ENCODE measurements around the gene ZNF256. TPM values are rescaled to one million over a fixed set of nuclear protein-coding genes. Genes with fewer than 3 reads are reported as not detected.

ZNF256 gene
- total RNA-seq, 2 experiments from 2014 or later: 5.7 to 9.0 TPM

DNA sequence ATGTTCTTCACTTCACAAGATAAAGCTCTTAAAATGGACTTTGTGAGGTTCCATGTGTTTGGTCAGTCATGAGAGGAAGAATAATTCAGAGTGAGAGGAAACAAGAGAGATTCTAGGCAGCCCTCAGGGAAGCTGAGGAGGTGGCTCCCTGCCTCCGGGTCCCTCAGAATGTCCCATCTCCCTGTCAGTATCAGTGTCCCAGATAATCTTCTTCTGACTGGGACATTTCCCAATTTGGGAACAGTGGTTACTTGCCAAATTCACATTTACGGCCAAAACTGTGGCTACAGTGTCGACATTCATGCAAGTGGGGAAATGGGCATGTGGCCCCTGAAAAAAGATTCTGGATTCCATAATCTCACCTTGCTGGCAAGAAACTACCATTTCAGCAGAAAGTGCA, 40.1 kb downstream of the ZNF256 start:
- Histone ChIP-seq H3K4me2 (ENCODE audit: low read length) (no peak overlapping the region), H2AFZ (ENCODE audit: low read length) (no peak overlapping the region), H4K20me1 (ENCODE audit: insufficient read depth, low read length) (no peaks in the 10 kb centered on the region; the same call in 1 of the 2 replicates), H3K9me3 (ENCODE audit: low read length) (no peaks in the 10 kb centered on the region), H3K4me3 (ENCODE audit: low read depth, low read length, poor library complexity, severe bottlenecking) (no peak overlapping the region), H3K27ac (ENCODE audit: low read depth, low read length, poor library complexity, severe bottlenecking) (no peak overlapping the region), H3K4me1 (ENCODE audit: insufficient read depth, low read length, poor library complexity, severe bottlenecking) (no peaks in the 10 kb centered on the region), H3K36me3 (ENCODE audit: insufficient read depth, low read length) (peaks cover 25% of the 10 kb centered on the region), H3K79me2 (ENCODE audit: insufficient read depth, low read depth, low read length) (no peaks in the 10 kb centered on the region), H3K9me2 (ENCODE audit: insufficient read depth, low read length) (no peaks in the 10 kb centered on the region)
- no TSS peak for BruUV-seq (replicated peaks)
- TF ChIP-seq CTCF (conservative IDR thresholded peaks at IDR 0.05; ENCODE audit: low read length) (no peak), EZH2phosphoT487 (IDR thresholded peaks at IDR 0.05; ENCODE audit: borderline replicate concordance, low read depth, low read length) (no peak)
- CTCF ChIA-PET (ENCODE audit: unreplicated experiment): no interaction called here
- intact Hi-C loops (cut with micrococcal nuclease; ENCODE audit: unreplicated experiment): loop anchor here (10.0 kb wide), 1 partner anchor 803 kb away; no protein-coding TSS in a partner anchor
- POLR2A ChIA-PET: interaction anchor here (1.1 kb wide), 1 partner anchor 89 kb away, joined by 3 read pairs; no protein-coding TSS in a partner anchor
- no peak for DNase-seq (ENCODE audit: low spot score)

- Histone ChIP-seq H3K9me3 (ENCODE audit: low read length) (no peaks in the 10 kb centered on the region), H3K27ac (ENCODE audit: low read depth, low read length, poor library complexity, severe bottlenecking) (no peak overlapping the region), H3K36me3 (ENCODE audit: insufficient read depth, low read length) (peaks cover 16% of the 10 kb centered on the region), H2AFZ (ENCODE audit: low read length) (no peak overlapping the region), H3K4me2 (ENCODE audit: low read length) (no peak overlapping the region), H3K4me1 (ENCODE audit: insufficient read depth, low read length, poor library complexity, severe bottlenecking) (no peaks in the 10 kb centered on the region), H3K79me2 (ENCODE audit: insufficient read depth, low read depth, low read length) (no peaks in the 10 kb centered on the region), H3K9me2 (ENCODE audit: insufficient read depth, low read length) (no peaks in the 10 kb centered on the region), H3K4me3 (ENCODE audit: low read depth, low read length, poor library complexity, severe bottlenecking) (no peak overlapping the region), H4K20me1 (ENCODE audit: insufficient read depth, low read length) (no peaks in the 10 kb centered on the region; the same call in 1 of the 2 replicates)
- BruUV-seq (replicated peaks): no TSS peak
- ChIA-PET CTCF (ENCODE audit: unreplicated experiment) (no interaction called here), POLR2A (no interaction called here)
- TF ChIP-seq EZH2phosphoT487 (IDR thresholded peaks at IDR 0.05; ENCODE audit: borderline replicate concordance, low read depth, low read length): no peak
- intact Hi-C loops (cut with micrococcal nuclease; ENCODE audit: unreplicated experiment): loop anchor here (10.0 kb wide), 1 partner anchor 800 kb away; no protein-coding TSS in a partner anchor
- DNase-seq (ENCODE audit: low spot score): no peak
Observed at GRCh38 chr19:57905258-57905657, 42.2 kb downstream of the ZNF256 start.

- DNase-seq (ENCODE audit: low spot score): no peak
- Histone ChIP-seq H4K20me1 (ENCODE audit: insufficient read depth, low read length) (no peaks in the 10 kb centered on the region; the same call in 1 of the 2 replicates), H2AFZ (ENCODE audit: low read length) (no peak overlapping the region), H3K27ac (ENCODE audit: low read depth, low read length, poor library complexity, severe bottlenecking) (no peak overlapping the region), H3K4me1 (ENCODE audit: insufficient read depth, low read length, poor library complexity, severe bottlenecking) (no peaks in the 10 kb centered on the region), H3K9me3 (ENCODE audit: low read length) (no peaks in the 10 kb centered on the region), H3K36me3 (ENCODE audit: insufficient read depth, low read length) (peaks cover 14% of the 10 kb centered on the region), H3K4me2 (ENCODE audit: low read length) (no peak overlapping the region), H3K4me3 (ENCODE audit: low read depth, low read length, poor library complexity, severe bottlenecking) (no peak overlapping the region), H3K79me2 (ENCODE audit: insufficient read depth, low read depth, low read length) (no peaks in the 10 kb centered on the region), H3K9me2 (ENCODE audit: insufficient read depth, low read length) (no peaks in the 10 kb centered on the region)
- TF ChIP-seq CTCF (conservative IDR thresholded peaks at IDR 0.05; ENCODE audit: low read length): peak; percentile 59; the same call in 1 of the 2 replicates
- no peak for TF ChIP-seq EZH2phosphoT487 (IDR thresholded peaks at IDR 0.05; ENCODE audit: borderline replicate concordance, low read depth, low read length)
- BruUV-seq (replicated peaks): no TSS peak
- ChIA-PET CTCF (ENCODE audit: unreplicated experiment) (no interaction called here), POLR2A (interaction anchor here (0.6 kb wide), 1 partner anchor 229 kb away, joined by 9 read pairs; no protein-coding TSS in a partner anchor)
- intact Hi-C loops (cut with micrococcal nuclease; ENCODE audit: unreplicated experiment): loop anchor here (10.0 kb wide), 1 partner anchor 799 kb away; no protein-coding TSS in a partner anchor
Observed at GRCh38 chr19:57903618-57904184, 43.8 kb downstream of the ZNF256 start.

Measured in OCI-LY7 (cell line).